ACC112 (cell line): Measurements from ENCODE around the gene CTBP2.

ENCODE experiments used
- H2AFZ ChIP-seq: fragments of 200-600 bp; sonication (generic); one replicate; pipeline ENCODE4 v1.6.0; 2017; ENCODE audit warnings: antibody characterized with exemption, low read length; ENCODE audit not compliant: unreplicated experiment
- H3K27ac ChIP-seq: fragments of 200-600 bp; sonication (generic); 2 replicates; pipeline ENCODE4 v1.5.1; 2014; ENCODE audit warnings: low read depth, mild to moderate bottlenecking, antibody characterized with exemption, low read length, moderate library complexity
- H3K27me3 ChIP-seq: fragments of 200-600 bp; sonication (generic); 2 replicates; pipeline ENCODE4 v1.6.1; 2014; ENCODE audit warnings: mild to moderate bottlenecking, antibody characterized with exemption, low read length, moderate library complexity, mixed read lengths; ENCODE audit not compliant: insufficient read depth
- H3K36me3 ChIP-seq: fragments of 200-600 bp; sonication (generic); 2 replicates; pipeline ENCODE4 v1.6.1; 2016; ENCODE audit warnings: mild to moderate bottlenecking, antibody characterized with exemption, low read length, moderate library complexity, mixed read lengths; ENCODE audit not compliant: insufficient read depth
- H3K4me1 ChIP-seq: fragments of 200-600 bp; sonication (generic); one replicate; pipeline ENCODE4 v1.6.1; 2016; ENCODE audit warnings: low read length, mixed read lengths; ENCODE audit not compliant: insufficient read depth, unreplicated experiment, control insufficient read depth
- H3K4me3 ChIP-seq: fragments of 200-600 bp; sonication (generic); 2 replicates; pipeline ENCODE4 v1.5.1; 2014; ENCODE audit warnings: mild to moderate bottlenecking, low read depth, low read length
- H3K79me2 ChIP-seq: fragments of 200-600 bp; sonication (generic); one replicate; pipeline ENCODE4 v1.6.0; 2016; ENCODE audit warnings: low read length; ENCODE audit not compliant: control insufficient read depth, unreplicated experiment, insufficient read depth

CTBP2 gene

GRCh38 chr10:124944982-124945381, 215.4 kb downstream of the CTBP2 start:
- Histone ChIP-seq H3K27me3 (no peaks in the 10 kb centered on the region), H3K4me1 (peaks cover 31% of the 10 kb centered on the region), H3K36me3 (0 out of 2 replicates have a peak, but pooled peaks cover 4% of the 10 kb centered on the region), H3K4me3 (peak overlapping the region; percentile 34; the same call in 1 of the 2 replicates), H3K79me2 (peaks cover 83% of the 10 kb centered on the region), H3K27ac (peak overlapping the region; percentile 88), H2AFZ (no peak overlapping the region)

- Histone ChIP-seq H3K36me3 (0 out of 2 replicates have a peak, but pooled peaks cover 4% of the 10 kb centered on the region), H3K4me1 (peaks cover 31% of the 10 kb centered on the region), H3K27ac (peak overlapping the region; percentile 88), H3K27me3 (no peaks in the 10 kb centered on the region), H3K79me2 (peaks cover 83% of the 10 kb centered on the region), H3K4me3 (peak overlapping the region; percentile 5; the same call in 1 of the 2 replicates), H2AFZ (no peak overlapping the region)
Observed at GRCh38 chr10:124943301-124944092, 216.9 kb downstream of the CTBP2 start.

GRCh38 chr10:124942317-124943169, 217.8 kb downstream of the CTBP2 start:
- Histone ChIP-seq H3K4me3 (no peak overlapping the region), H3K27me3 (no peaks in the 10 kb centered on the region), H2AFZ (no peak overlapping the region), H3K79me2 (peaks cover 85% of the 10 kb centered on the region), H3K27ac (peak overlapping the region; percentile 88), H3K4me1 (peaks cover 31% of the 10 kb centered on the region), H3K36me3 (0 out of 2 replicates have a peak, but pooled peaks cover 4% of the 10 kb centered on the region)

GRCh38 chr10:124941823-124942222, 218.5 kb downstream of the CTBP2 start, which contains the start of gene ZRANB1:
TSS of gene ZRANB1 (plus strand) at chr10:124942123. CDS start at chr10:124942494, 371 bp downstream.
- Histone ChIP-seq H3K27ac (peak within 1 kb of the TSS; percentile 88), H3K4me1 (peaks cover 31% of the 10 kb centered on the region), H3K79me2 (peaks cover 84% of the 10 kb centered on the region), H3K4me3 (no peak within 1 kb of the TSS), H3K36me3 (0 out of 2 replicates have a peak, but pooled peaks cover 4% of the 10 kb centered on the region), H3K27me3 (no peaks in the 10 kb centered on the region), H2AFZ (no peak within 1 kb of the TSS)

GRCh38 chr10:124939290-124939689, 221.1 kb downstream of the CTBP2 start:
- H3K27ac ChIP-seq = no peak overlapping the region
- H2AFZ ChIP-seq = no peak overlapping the region
- H3K79me2 ChIP-seq = peaks cover 83% of the 10 kb centered on the region
- H3K4me3 ChIP-seq = no peak overlapping the region
- peaks cover 27% of the 10 kb centered on the region for H3K4me1 ChIP-seq
- 0 out of 2 replicates have a peak, but pooled peaks cover 4% of the 10 kb centered on the region for H3K36me3 ChIP-seq
- H3K27me3 ChIP-seq = no peaks in the 10 kb centered on the region

- no peak overlapping the region for H2AFZ ChIP-seq
- H3K4me1 ChIP-seq = peaks cover 10% of the 10 kb centered on the region
- H3K79me2 ChIP-seq = peaks cover 84% of the 10 kb centered on the region
- no peaks in the 10 kb centered on the region for H3K36me3 ChIP-seq
- H3K27ac ChIP-seq = no peak overlapping the region
- H3K27me3 ChIP-seq = no peaks in the 10 kb centered on the region
- H3K4me3 ChIP-seq = no peak overlapping the region
Observed at GRCh38 chr10:124936813-124937212, 223.6 kb downstream of the CTBP2 start.

- H3K79me2 ChIP-seq = peaks cover 86% of the 10 kb centered on the region
Observed at GRCh38 chr10:124935946-124936345, 224.4 kb downstream of the CTBP2 start.

More at GRCh38 chr10:124935946-124936345, 224.4 kb downstream of the CTBP2 start:
- no peak overlapping the region for H3K27ac ChIP-seq
- no peak overlapping the region for H3K4me3 ChIP-seq
- H2AFZ ChIP-seq = no peak overlapping the region
- no peaks in the 10 kb centered on the region for H3K27me3 ChIP-seq
- H3K36me3 ChIP-seq = no peaks in the 10 kb centered on the region
- peaks cover 10% of the 10 kb centered on the region for H3K4me1 ChIP-seq
